ENCODE data around the gene IRX2. TPM values are rescaled to one million over a fixed set of nuclear protein-coding genes. Genes with fewer than 3 reads are reported as not detected.
A peak's percentile ranks its signal among the peaks of the same experiment; 100 is the strongest.

The IRX2 gene
- total and polyA plus RNA-seq, 2 of the 8 experiments (the other 6 are each of a cell fraction or from before 2014, with no cell fraction given): 23.4 to 40.4 TPM

DNA sequence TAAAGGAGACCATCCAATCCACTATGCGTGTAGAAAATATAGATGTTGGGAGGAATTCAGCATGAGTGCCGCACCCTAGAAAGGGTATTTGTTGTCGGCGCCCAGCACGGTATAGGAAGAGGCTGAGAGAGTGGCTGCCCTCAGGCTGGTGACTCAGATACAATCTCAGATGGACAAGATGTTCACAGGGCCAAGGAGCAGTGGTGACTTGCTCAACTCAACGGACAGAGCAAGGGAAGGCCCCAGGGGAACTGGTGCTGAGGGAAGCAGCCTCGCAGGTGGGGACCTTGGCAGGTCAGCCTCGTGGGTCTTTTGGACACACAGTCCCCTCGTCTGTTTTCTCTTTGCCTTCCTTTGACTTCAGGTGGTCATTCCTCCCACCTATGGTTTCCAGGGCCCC is 28.0 kb upstream of the IRX2 start:
- no peak overlapping the region for H3K18ac ChIP-seq (ENCODE audit: extremely low read depth, low read length)
- H2BK5ac ChIP-seq (ENCODE audit: low read depth, low read length): peak overlapping the region; percentile 38; the same call in 1 of the 2 replicates
- no peak overlapping the region for H2BK120ac ChIP-seq (replicated peaks; ENCODE audit: low read depth, low read length)
- FAIRE-seq: no peak
- no peaks in the 10 kb centered on the region for H3K79me2 ChIP-seq (ENCODE audit: control insufficient read depth in 1 of 2, insufficient read depth in 2 of 2, low read length in 2 of 2)
- TF ChIP-seq SP2 (IDR thresholded peaks at IDR 0.05; ENCODE audit: low read length) (no peak), PHF8 (conservative IDR thresholded peaks at IDR 0.05; ENCODE audit: low read depth, low read length) (no peak), KDM1A (IDR thresholded peaks at IDR 0.05; ENCODE audit: borderline replicate concordance, low read length) (no peak), TBP (IDR thresholded peaks at IDR 0.05; ENCODE audit: low read depth, low read length) (no peak), CHD2 (IDR thresholded peaks at IDR 0.05; ENCODE audit: low read length) (no peak), KDM5A (IDR thresholded peaks at IDR 0.05; ENCODE audit: low read length) (no peak), SP4 (IDR thresholded peaks at IDR 0.05; ENCODE audit: low read length) (no peak)
- TF ChIP-seq, protein P1, sequence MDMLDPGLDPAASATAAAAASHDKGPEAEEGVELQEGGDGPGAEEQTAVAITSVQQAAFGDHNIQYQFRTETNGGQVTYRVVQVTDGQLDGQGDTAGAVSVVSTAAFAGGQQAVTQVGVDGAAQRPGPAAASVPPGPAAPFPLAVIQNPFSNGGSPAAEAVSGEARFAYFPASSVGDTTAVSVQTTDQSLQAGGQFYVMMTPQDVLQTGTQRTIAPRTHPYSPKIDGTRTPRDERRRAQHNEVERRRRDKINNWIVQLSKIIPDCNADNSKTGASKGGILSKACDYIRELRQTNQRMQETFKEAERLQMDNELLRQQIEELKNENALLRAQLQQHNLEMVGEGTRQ (IDR thresholded peaks at IDR 0.05; ENCODE audit: low read length): no peak
- WGBS, 2 experiments (ENCODE audit: extremely low coverage in 1 of 2, insufficient coverage in 1 of 2, insufficient read length in 1 of 2, insufficient replicate concordance in 2 of 2, low coverage in 1 of 2, low lambda C conversion rate in 2 of 2, missing lambda C conversion rate in 1 of 2): 71% methylated on average over 9 of the region's 9 CpGs; no CpG with 5 or more reads in 1 of the 2 experiments
- H2BK12ac ChIP-seq (ENCODE audit: low read depth, low read length): peak overlapping the region; percentile 45; the same call in 1 of the 2 replicates
- no peak overlapping the region for H2AK5ac ChIP-seq (ENCODE audit: low read depth, low read length)
- peaks cover 0 to 10% (median 6%) of the 10 kb centered on the region in 4 experiments; a peak in 4 of 7 replicates for H3K4me1 ChIP-seq (replicated peaks in 1 of 4; ENCODE audit: control insufficient read depth in 3 of 4, insufficient read depth in 4 of 4, low read length in 3 of 4)
- no peak overlapping the region for H4K5ac ChIP-seq (ENCODE audit: insufficient read length, low read depth, low read length)
- H3K9ac ChIP-seq (replicated peaks in 1 of 4; ENCODE audit: extremely low read depth in 1 of 4, low read depth in 3 of 4, low read length in 3 of 4): no peak overlapping the region
- peak overlapping the region; percentile 5 for H4K91ac ChIP-seq (replicated peaks; ENCODE audit: insufficient read length, low read length)
- no peaks in the 10 kb centered on the region for H3K36me3 ChIP-seq (ENCODE audit: control insufficient read depth in 2 of 4, insufficient read depth in 4 of 4, low read length in 3 of 4)
- peaks cover 0 to 3% of the 10 kb centered on the region in 2 experiments; a peak in 1 of 4 replicates for H3K9me3 ChIP-seq (ENCODE audit: insufficient read depth in 2 of 2, low read depth in 1 of 2, low read length in 1 of 2)
- ChIA-PET POLR2A (ENCODE audit: partially characterized antibody) (interaction anchor here (1.3 to 1.6 kb wide), 2 partner anchors 13 to 26 kb away, joined by 3 to 6 read pairs; no protein-coding TSS in a partner anchor), CTCF (ENCODE audit: partially characterized antibody) (no interaction called here)
- no peak for DNase-seq (ENCODE audit: low read depth in 1 of 2, low spot score in 2 of 2)
- no peak overlapping the region; the same call in 1 of the 2 replicates for H2BK15ac ChIP-seq (ENCODE audit: low read length)
- 0 out of 2 replicates have a peak overlapping the region, but pooled peaks have one; percentile 55 for H2BK20ac ChIP-seq (ENCODE audit: low read length)
- H4K8ac ChIP-seq (ENCODE audit: extremely low read depth, insufficient read depth, low read length): no peak overlapping the region
- H3K14ac ChIP-seq (ENCODE audit: insufficient read length): no peak overlapping the region
- no peaks in the 10 kb centered on the region for H3K27me3 ChIP-seq (replicated peaks in 1 of 4; ENCODE audit: control insufficient read depth in 3 of 4, extremely low read depth in 1 of 4, insufficient read depth in 3 of 4, low read length in 3 of 4)
- H3K27ac ChIP-seq (ENCODE audit: low read depth, low read length): no peak overlapping the region
- H4K20me1 ChIP-seq (replicated peaks in 1 of 2; ENCODE audit: control insufficient read depth in 1 of 2, insufficient read depth in 2 of 2, low read length in 2 of 2): no peaks in the 10 kb centered on the region
- H3K79me1 ChIP-seq (ENCODE audit: low read depth, low read length): no peaks in the 10 kb centered on the region
- H3K4me2 ChIP-seq (ENCODE audit: insufficient read depth in 1 of 2, low read depth in 2 of 2, low read length in 2 of 2): no peak overlapping the region
- no peak overlapping the region for H2AFZ ChIP-seq (ENCODE audit: low read length)
- H3K4me3 ChIP-seq (ENCODE audit: extremely low read depth in 1 of 4, insufficient read depth in 2 of 4, low read depth in 3 of 4, low read length in 4 of 4): no peak overlapping the region
- H3K4ac ChIP-seq (replicated peaks; ENCODE audit: insufficient read length, low read depth, low read length): no peak overlapping the region
- no peak overlapping the region for H3K56ac ChIP-seq (replicated peaks; ENCODE audit: insufficient read length, low read depth, low read length)
- H3K23me2 ChIP-seq (ENCODE audit: low read depth, low read length): no peaks in the 10 kb centered on the region
- H3K23ac ChIP-seq (ENCODE audit: insufficient read length): no peak overlapping the region
